ENCODE results near the gene NUDT6.

Gene NUDT6

DNA sequence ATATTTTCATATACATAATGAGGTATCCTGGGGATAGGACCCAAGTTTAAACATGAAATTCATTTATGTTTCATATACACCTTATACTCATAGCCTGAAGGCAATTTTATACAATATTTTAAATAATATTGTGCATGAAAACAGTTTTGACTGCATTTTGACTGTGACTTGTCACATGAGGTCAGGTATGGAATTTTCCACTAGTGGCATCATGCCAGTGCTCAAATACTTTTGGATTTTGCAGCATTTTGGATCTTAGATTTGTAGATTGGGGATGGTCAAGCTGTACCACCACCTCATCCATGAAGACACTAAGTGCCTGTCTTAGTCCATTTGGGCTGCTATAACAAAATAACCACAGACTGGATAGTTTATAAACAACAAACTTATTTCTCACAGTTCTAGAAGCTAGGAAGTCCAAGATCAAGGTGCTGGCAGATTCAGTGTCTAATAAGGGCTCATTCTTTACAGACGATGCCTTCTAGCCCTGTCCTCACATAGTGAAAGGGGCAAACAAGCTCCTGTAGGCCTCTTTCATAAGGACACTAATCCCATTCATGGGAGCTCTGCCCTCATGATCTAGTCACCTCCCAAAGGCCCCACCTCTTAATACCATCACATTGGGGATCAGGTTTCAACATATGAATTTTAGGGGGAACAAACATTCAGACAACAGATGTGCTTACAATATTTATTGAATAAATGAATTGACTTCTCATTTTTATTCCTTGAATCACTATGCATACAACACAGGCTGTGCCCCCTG is 9.4 kb downstream of the NUDT6 start:
- H3K4me3 Mint-ChIP-seq: no peak overlapping the region
- no peak overlapping the region for H3K27ac Mint-ChIP-seq
- TF ChIP-seq, protein P1, sequence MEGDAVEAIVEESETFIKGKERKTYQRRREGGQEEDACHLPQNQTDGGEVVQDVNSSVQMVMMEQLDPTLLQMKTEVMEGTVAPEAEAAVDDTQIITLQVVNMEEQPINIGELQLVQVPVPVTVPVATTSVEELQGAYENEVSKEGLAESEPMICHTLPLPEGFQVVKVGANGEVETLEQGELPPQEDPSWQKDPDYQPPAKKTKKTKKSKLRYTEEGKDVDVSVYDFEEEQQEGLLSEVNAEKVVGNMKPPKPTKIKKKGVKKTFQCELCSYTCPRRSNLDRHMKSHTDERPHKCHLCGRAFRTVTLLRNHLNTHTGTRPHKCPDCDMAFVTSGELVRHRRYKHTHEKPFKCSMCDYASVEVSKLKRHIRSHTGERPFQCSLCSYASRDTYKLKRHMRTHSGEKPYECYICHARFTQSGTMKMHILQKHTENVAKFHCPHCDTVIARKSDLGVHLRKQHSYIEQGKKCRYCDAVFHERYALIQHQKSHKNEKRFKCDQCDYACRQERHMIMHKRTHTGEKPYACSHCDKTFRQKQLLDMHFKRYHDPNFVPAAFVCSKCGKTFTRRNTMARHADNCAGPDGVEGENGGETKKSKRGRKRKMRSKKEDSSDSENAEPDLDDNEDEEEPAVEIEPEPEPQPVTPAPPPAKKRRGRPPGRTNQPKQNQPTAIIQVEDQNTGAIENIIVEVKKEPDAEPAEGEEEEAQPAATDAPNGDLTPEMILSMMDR (IDR thresholded peaks at IDR 0.05; ENCODE audit: unreplicated experiment in 3 of 3): no peak
- H3K27me3 Mint-ChIP-seq (ENCODE audit: low read depth): no peaks in the 10 kb centered on the region
- H3K36me3 Mint-ChIP-seq (ENCODE audit: low read depth): peaks cover 20% of the 10 kb centered on the region
- no peaks in the 10 kb centered on the region for H3K9me3 Mint-ChIP-seq
- H3K4me1 Mint-ChIP-seq: no peaks in the 10 kb centered on the region

DNA sequence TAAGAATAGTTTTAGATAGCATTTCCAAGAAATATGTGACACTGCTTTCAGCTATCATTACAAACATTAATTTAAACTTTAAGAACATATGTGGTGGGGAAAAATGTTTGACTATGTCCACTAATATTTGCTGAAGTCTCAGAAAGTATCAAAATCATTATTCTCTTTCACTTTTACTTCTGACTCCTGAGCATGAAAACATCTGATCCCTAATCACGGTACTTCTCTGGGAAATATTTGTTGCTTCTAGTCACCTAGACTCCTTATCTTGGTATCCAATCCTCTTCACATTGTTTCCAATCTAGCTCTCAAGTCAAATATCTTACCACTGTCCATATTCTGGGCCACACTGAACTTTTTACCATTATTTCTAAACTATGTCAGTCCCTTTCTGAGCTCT is 10.8 kb downstream of the NUDT6 start:
- no peaks in the 10 kb centered on the region for H3K4me1 Mint-ChIP-seq
- no peak overlapping the region for H3K27ac Mint-ChIP-seq
- peaks cover 20% of the 10 kb centered on the region for H3K36me3 Mint-ChIP-seq (ENCODE audit: low read depth)
- no peak overlapping the region for H3K4me3 Mint-ChIP-seq
- no peaks in the 10 kb centered on the region for H3K27me3 Mint-ChIP-seq (ENCODE audit: low read depth)
- H3K9me3 Mint-ChIP-seq: no peaks in the 10 kb centered on the region
- TF ChIP-seq, protein P1 (IDR thresholded peaks at IDR 0.05; ENCODE audit: unreplicated experiment in 3 of 3): no peak

DNA sequence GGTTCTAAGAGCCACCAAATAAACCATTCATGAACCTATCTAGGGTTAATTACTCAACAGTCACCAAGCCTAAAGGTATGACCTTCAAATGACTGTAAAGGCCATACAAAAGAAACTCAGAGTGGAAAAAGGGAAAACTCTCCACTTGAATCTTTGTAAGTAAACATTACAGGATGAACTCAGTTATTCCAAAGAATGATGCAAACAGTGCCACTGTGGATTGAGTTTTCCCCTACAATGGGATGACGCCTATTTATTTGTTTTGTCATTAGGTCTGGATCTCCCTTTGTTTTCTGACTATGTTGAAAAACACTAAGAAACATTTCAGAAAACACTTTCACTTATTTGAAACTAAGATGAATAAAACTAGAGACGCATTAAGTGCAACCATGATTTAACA is 12.7 kb downstream of the NUDT6 start:
- Mint-ChIP-seq H3K4me3 (no peak overlapping the region), H3K4me1 (no peaks in the 10 kb centered on the region), H3K27ac (no peak overlapping the region), H3K27me3 (ENCODE audit: low read depth) (no peaks in the 10 kb centered on the region), H3K36me3 (ENCODE audit: low read depth) (peaks cover 27% of the 10 kb centered on the region), H3K9me3 (no peaks in the 10 kb centered on the region)
- TF ChIP-seq, protein P1 (IDR thresholded peaks at IDR 0.05; ENCODE audit: unreplicated experiment in 3 of 3): no peak

DNA sequence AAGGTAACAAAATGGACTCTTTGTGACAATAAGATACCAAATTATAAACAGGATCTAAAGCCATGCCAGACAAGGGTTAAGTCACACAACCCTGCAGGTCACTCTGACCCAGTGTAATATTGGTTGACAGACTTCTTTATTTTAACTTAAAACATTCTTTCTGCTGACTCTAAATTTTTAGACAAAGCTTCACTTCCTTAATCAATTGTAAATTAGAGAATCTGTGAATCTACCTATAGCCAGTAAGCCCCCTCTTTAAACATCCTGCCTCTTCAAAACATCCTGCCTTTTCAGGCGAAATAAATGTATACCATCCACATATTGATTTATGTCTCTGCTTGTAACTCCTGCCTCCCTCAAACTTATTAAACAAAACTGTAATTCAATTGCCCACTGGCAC is 14.2 kb downstream of the NUDT6 start:
- Mint-ChIP-seq H3K27me3 (ENCODE audit: low read depth) (no peaks in the 10 kb centered on the region), H3K4me3 (no peak overlapping the region), H3K27ac (no peak overlapping the region), H3K9me3 (no peaks in the 10 kb centered on the region), H3K36me3 (ENCODE audit: low read depth) (peaks cover 29% of the 10 kb centered on the region), H3K4me1 (no peaks in the 10 kb centered on the region)
- TF ChIP-seq, protein P1 (IDR thresholded peaks at IDR 0.05; ENCODE audit: unreplicated experiment in 3 of 3): no peak

DNA sequence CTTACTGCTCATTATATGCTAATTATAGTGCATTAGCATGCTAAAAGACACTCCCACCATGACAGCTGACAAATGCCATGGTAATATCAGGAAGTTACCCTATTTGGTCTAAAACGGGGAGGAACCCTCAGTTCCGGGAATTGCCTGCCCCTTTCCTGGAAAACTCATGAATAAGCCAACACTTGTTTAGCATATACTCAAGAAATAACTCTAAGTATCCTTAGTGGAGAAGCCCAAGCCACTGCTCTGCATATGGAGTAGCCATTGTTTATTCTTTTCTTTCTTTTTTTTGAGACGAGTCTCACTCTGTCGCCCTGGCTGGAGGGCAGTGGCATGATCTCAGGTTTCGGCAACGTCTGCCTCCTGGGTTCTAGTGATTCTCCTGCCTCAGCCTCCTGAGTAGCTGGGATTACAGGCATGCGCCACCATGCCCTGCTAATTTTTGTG is 15.5 kb downstream of the NUDT6 start:
- TF ChIP-seq, protein P1 (IDR thresholded peaks at IDR 0.05; ENCODE audit: unreplicated experiment in 3 of 3): no peak
- no peaks in the 10 kb centered on the region for H3K4me1 Mint-ChIP-seq
- H3K36me3 Mint-ChIP-seq (ENCODE audit: low read depth): peaks cover 28% of the 10 kb centered on the region
- H3K9me3 Mint-ChIP-seq: no peaks in the 10 kb centered on the region
- no peak overlapping the region for H3K27ac Mint-ChIP-seq
- no peaks in the 10 kb centered on the region for H3K27me3 Mint-ChIP-seq (ENCODE audit: low read depth)
- H3K4me3 Mint-ChIP-seq: no peak overlapping the region

DNA sequence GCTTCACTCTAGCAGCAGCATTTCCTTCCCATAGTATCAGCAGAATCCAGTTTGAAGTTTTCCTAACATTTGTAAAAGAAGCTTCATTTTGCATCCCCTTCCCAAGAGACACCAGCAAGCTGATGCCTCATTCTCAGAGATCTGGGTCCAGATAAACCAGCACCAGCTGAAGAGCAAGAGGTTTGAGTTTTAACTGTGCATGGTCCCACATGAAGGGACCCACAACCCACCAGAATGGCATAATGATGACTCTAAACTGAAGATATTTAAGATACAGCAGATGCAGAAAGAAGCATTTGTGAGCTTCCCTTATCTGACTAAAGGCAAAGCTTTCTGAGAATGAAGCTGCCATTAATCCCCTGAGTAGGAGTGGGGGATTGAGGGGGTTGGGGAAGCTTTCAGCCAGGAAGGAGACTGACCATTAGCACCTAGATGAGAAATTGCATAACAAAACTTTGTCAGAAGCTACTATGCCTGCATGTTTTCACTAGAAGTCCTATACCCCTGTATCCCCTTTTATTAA is 18.6 kb downstream of the NUDT6 start:
- TF ChIP-seq, protein P1 (IDR thresholded peaks at IDR 0.05; ENCODE audit: unreplicated experiment in 3 of 3): no peak
- peaks cover 29% of the 10 kb centered on the region for H3K36me3 Mint-ChIP-seq (ENCODE audit: low read depth)
- H3K4me3 Mint-ChIP-seq: no peak overlapping the region
- no peaks in the 10 kb centered on the region for H3K27me3 Mint-ChIP-seq (ENCODE audit: low read depth)
- H3K27ac Mint-ChIP-seq: no peak overlapping the region
- H3K4me1 Mint-ChIP-seq: no peaks in the 10 kb centered on the region
- no peaks in the 10 kb centered on the region for H3K9me3 Mint-ChIP-seq
